Lower leg skin (tissue), 4 donors: ENCODE data around the gene TBC1D22A. TPM values are rescaled to one million over a fixed set of nuclear protein-coding genes. Genes with fewer than 3 reads are reported as not detected.

Experiments
- DNase-seq, 2 donors: peaks; one replicate each; pipeline ENCODE4 v3.0.0-alpha.2; 2019; ENCODE audit warnings: low spot score in 2 of 2
- H3K4me3 ChIP-seq: fragments of 200-600 bp; sonication (generic); 2 replicates; pipeline ENCODE4 v1.5.1; 2017; ENCODE audit warnings: mild to moderate bottlenecking, low read depth; ENCODE audit not compliant: poor library complexity, severe bottlenecking
- CTCF ChIP-seq, 3 donors: fragments of 450-650 bp; IDR thresholded peaks; one replicate each; pipeline ENCODE4 v1.5.1; 2016; ENCODE audit warnings: antibody characterized with exemption in 3 of 3, mild to moderate bottlenecking in 3 of 3, moderate library complexity in 2 of 3
- POLR2A ChIP-seq, 2 donors: fragments of 450-650 bp; IDR thresholded peaks; one replicate each; pipeline ENCODE4 v1.6.1; 2016 to 2017; ENCODE audit warnings: antibody characterized with exemption in 2 of 2, mild to moderate bottlenecking in 1 of 2, moderate library complexity in 1 of 2
- WGBS, 2 donors: methylation state at CpG; one replicate each; pipeline ENCODE4 v1.1.5; 2018; 5-methylcytosine and 5-hydroxymethylcytosine counted together
- intact Hi-C: fragments of 100-400 bp; cut with DNase I; formaldehyde crosslinking; loops from one replicate; pipeline ENCODE4 v1.15.0; 2023; ENCODE audit warnings: low total_unique reads
- total RNA-seq, 4 donors: library from RNA; depleted of rRNA; stranded (reverse); fragments of >200 nt; gene quantifications; one replicate each; pipeline ENCODE4 v1.1.0, GENCODE V29; 2016

Gene TBC1D22A
- total RNA-seq, 4 donors from 2014 or later = 21.8 to 32.3 (median 31.6) TPM

GRCh38 chr22:47005506-47006408, 243.3 kb downstream of the TBC1D22A start:
- no peak overlapping the region for H3K4me3 ChIP-seq
- WGBS, 2 donors = 96 to 97% methylated on average over 8 of the region's 8 CpGs
- DNase-seq = no peak
- TF ChIP-seq CTCF (IDR thresholded peaks at IDR 0.05) (no peak), POLR2A (IDR thresholded peaks at IDR 0.05) (no peak)
- intact Hi-C loops = no loop called here

GRCh38 chr22:47006433-47006832, 244.0 kb downstream of the TBC1D22A start:
- no peak for TF ChIP-seq CTCF (IDR thresholded peaks at IDR 0.05)
- TF ChIP-seq POLR2A (IDR thresholded peaks at IDR 0.05) = no peak
- no peak overlapping the region for H3K4me3 ChIP-seq
- no peak for DNase-seq
- intact Hi-C loops = no loop called here
- WGBS, 2 donors = 89 to 92% methylated on average over 15 of the region's 15 CpGs

GRCh38 chr22:47006869-47007268, 244.4 kb downstream of the TBC1D22A start:
- peak in 1 of 2 donors; percentile 74 for DNase-seq
- no peak for TF ChIP-seq POLR2A (IDR thresholded peaks at IDR 0.05)
- no peak for TF ChIP-seq CTCF (IDR thresholded peaks at IDR 0.05)
- intact Hi-C loops = no loop called here
- 97% methylated on average over 5 of the region's 5 CpGs for WGBS, 2 donors
- no peak overlapping the region for H3K4me3 ChIP-seq

- DNase-seq = peak in 1 of 2 donors; percentile 62
- H3K4me3 ChIP-seq = no peak overlapping the region
- intact Hi-C loops = no loop called here
- 97 to 100% methylated on average over 2 of the region's 2 CpGs for WGBS, 2 donors
- no peak for TF ChIP-seq POLR2A (IDR thresholded peaks at IDR 0.05)
- no peak for TF ChIP-seq CTCF (IDR thresholded peaks at IDR 0.05)
Measured at GRCh38 chr22:47007496-47007895, 245.0 kb downstream of the TBC1D22A start.

- intact Hi-C loops = no loop called here
- no peak overlapping the region for H3K4me3 ChIP-seq
- WGBS, 2 donors = 96% methylated on average over 5 of the region's 5 CpGs
- no peak for TF ChIP-seq POLR2A (IDR thresholded peaks at IDR 0.05)
- no peak for TF ChIP-seq CTCF (IDR thresholded peaks at IDR 0.05)
- peak in 1 of 2 donors; percentile 72 for DNase-seq
Measured at GRCh38 chr22:47008208-47008885, 245.9 kb downstream of the TBC1D22A start.
